Thoracic aorta (tissue), 2 donors: ENCODE measurements around the gene OPTC. TPM values are rescaled to one million over a fixed set of nuclear protein-coding genes. Genes with fewer than 3 reads are reported as not detected.

Experiments used
- total RNA-seq, 2 donors: library from RNA; depleted of rRNA; stranded (reverse); fragments of >200 nt; gene quantifications; one replicate each; pipeline versions ENCODE4 v1.1.0 to v1.2.3, GENCODE V29; 2016

Gene OPTC
- total RNA-seq, 2 donors from 2014 or later = not detected

Other genes starting within 250 kb of the OPTC start
- 100 to 1,000 TPM; 119 to 164 TPM for gene BTG2, start 188.6 kb upstream of the OPTC start, total RNA-seq
- 100 to 1,000 TPM; 190 to 438 TPM for gene FMOD, start 143.0 kb upstream of the OPTC start, total RNA-seq
- gene PRELP, start 18.3 kb upstream of the OPTC start, total RNA-seq = 100 to 1,000 TPM; 232 to 244 TPM
- 100 to 1,000 TPM; 131 to 138 TPM for gene ATP2B4, start 132.7 kb downstream of the OPTC start, total RNA-seq